ENCODE results near the gene TOP3B.

TOP3B gene

GRCh38 chr22:21947040-21948014 lies 35.3 kb downstream of the TOP3B start:
- H3K9me3 ChIP-seq, result no peaks in the 10 kb centered on the region
- H3K27me3 ChIP-seq, result no peaks in the 10 kb centered on the region
- H3K4me1 ChIP-seq, result peaks cover 0 to 52% (median 30%) of the 10 kb centered on the region in 4 donors
- H3K27ac ChIP-seq, result peak overlapping the region; percentile 65 to 66
- peaks cover 0 to 29% (median 12%) of the 10 kb centered on the region in 3 donors for H3K36me3 ChIP-seq
- no peak overlapping the region for H3K4me3 ChIP-seq
- no peak for DNase-seq
- TF ChIP-seq, protein P1, sequence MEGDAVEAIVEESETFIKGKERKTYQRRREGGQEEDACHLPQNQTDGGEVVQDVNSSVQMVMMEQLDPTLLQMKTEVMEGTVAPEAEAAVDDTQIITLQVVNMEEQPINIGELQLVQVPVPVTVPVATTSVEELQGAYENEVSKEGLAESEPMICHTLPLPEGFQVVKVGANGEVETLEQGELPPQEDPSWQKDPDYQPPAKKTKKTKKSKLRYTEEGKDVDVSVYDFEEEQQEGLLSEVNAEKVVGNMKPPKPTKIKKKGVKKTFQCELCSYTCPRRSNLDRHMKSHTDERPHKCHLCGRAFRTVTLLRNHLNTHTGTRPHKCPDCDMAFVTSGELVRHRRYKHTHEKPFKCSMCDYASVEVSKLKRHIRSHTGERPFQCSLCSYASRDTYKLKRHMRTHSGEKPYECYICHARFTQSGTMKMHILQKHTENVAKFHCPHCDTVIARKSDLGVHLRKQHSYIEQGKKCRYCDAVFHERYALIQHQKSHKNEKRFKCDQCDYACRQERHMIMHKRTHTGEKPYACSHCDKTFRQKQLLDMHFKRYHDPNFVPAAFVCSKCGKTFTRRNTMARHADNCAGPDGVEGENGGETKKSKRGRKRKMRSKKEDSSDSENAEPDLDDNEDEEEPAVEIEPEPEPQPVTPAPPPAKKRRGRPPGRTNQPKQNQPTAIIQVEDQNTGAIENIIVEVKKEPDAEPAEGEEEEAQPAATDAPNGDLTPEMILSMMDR (IDR thresholded peaks at IDR 0.05), result peak; percentile 37 to 43
- intact Hi-C loops (cut with DNase I; ENCODE audit: low total_unique reads), result no loop called here

DNA sequence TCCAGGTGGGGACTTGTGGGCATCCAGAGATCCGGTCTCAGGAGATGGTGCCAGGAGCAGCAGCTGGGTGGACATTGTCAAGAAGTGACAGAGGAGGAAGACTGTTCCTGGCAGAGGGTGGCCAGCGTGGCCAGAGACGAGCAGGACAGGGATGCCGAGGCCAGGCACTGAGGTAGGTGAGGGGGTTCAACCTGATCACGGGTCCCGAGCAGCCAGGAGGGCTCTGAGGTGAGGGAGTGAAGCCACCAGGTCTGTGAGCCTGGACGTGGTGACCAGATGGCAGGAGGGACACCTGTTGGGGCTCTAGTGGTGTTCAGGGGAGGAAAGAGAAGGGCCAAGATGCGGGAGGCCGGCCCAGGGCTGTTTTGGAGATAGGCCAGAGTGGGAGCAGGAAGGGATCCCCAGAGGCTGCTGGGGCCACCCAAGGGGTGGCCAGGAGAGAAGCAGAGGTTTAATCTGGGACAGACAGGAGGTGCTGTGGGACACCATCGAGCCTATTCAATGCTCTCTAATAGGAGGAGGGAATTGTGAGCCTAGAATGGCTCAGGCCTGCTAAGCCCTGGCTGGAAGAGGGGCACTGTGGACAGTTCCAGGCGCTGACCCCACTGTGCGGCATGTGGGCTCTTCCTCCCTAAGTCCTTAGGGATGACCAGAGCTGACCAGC lies 36.2 kb downstream of the TOP3B start:
- no peak for DNase-seq
- Histone ChIP-seq H3K4me3 (no peak overlapping the region), H3K27me3 (no peaks in the 10 kb centered on the region), H3K27ac (peak overlapping the region; percentile 65 to 66), H3K4me1 (peaks cover 0 to 48% (median 30%) of the 10 kb centered on the region in 4 donors), H3K36me3 (peaks cover 0 to 29% (median 12%) of the 10 kb centered on the region in 3 donors), H3K9me3 (no peaks in the 10 kb centered on the region)
- TF ChIP-seq, protein P1 (IDR thresholded peaks at IDR 0.05), result no peak
- intact Hi-C loops (cut with DNase I; ENCODE audit: low total_unique reads), result no loop called here

- H3K27me3 ChIP-seq, result no peaks in the 10 kb centered on the region
- intact Hi-C loops (cut with DNase I; ENCODE audit: low total_unique reads), result no loop called here
- H3K27ac ChIP-seq, result peak overlapping the region in 1 of 2 donors; percentile 66
- DNase-seq, result peak in 1 of 2 donors; percentile 58
- TF ChIP-seq, protein P1 (IDR thresholded peaks at IDR 0.05), result no peak
- H3K9me3 ChIP-seq, result no peaks in the 10 kb centered on the region
- H3K36me3 ChIP-seq, result peaks cover 0 to 29% (median 12%) of the 10 kb centered on the region in 3 donors
- H3K4me1 ChIP-seq, result peaks cover 0 to 47% (median 30%) of the 10 kb centered on the region in 4 donors
- H3K4me3 ChIP-seq, result no peak overlapping the region
Observed at GRCh38 chr22:21945453-21946261, 36.9 kb downstream of the TOP3B start.

- H3K27me3 ChIP-seq, result no peaks in the 10 kb centered on the region
- TF ChIP-seq, protein P1 (IDR thresholded peaks at IDR 0.05), result no peak
- peaks cover 0 to 31% (median 12%) of the 10 kb centered on the region in 3 donors for H3K36me3 ChIP-seq
- DNase-seq, result no peak
- no peaks in the 10 kb centered on the region for H3K9me3 ChIP-seq
- H3K4me1 ChIP-seq, result peaks cover 0 to 49% (median 30%) of the 10 kb centered on the region in 4 donors
- H3K27ac ChIP-seq, result no peak overlapping the region
- no peak overlapping the region for H3K4me3 ChIP-seq
- intact Hi-C loops (cut with DNase I; ENCODE audit: low total_unique reads), result no loop called here
Observed at GRCh38 chr22:21944871-21945270, 37.7 kb downstream of the TOP3B start.

Data from tibial artery (tissue), 4 donors.